ENCODE results near the gene MARS2.

DNA sequence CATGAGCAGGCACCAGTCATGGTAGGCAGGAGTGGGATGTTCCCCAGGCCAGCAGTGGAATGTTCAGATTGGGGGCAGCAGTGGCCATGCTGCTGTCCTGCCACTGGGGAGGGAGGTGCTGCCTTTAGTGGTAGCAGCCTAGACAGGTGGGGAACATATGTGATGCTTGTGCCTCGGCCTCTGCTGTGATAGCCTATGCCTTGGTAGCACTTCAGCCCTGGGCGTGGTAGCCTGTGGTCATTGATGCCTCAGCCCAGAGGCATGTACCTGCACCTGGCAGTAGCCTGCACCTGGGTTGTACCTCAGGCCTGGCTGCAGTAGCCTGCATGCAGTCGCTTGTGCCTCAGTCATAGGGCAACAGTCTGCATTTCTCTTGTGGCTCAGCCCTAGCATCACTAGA lies 36.9 kb upstream of the MARS2 start:
- TF ChIP-seq, protein P1, sequence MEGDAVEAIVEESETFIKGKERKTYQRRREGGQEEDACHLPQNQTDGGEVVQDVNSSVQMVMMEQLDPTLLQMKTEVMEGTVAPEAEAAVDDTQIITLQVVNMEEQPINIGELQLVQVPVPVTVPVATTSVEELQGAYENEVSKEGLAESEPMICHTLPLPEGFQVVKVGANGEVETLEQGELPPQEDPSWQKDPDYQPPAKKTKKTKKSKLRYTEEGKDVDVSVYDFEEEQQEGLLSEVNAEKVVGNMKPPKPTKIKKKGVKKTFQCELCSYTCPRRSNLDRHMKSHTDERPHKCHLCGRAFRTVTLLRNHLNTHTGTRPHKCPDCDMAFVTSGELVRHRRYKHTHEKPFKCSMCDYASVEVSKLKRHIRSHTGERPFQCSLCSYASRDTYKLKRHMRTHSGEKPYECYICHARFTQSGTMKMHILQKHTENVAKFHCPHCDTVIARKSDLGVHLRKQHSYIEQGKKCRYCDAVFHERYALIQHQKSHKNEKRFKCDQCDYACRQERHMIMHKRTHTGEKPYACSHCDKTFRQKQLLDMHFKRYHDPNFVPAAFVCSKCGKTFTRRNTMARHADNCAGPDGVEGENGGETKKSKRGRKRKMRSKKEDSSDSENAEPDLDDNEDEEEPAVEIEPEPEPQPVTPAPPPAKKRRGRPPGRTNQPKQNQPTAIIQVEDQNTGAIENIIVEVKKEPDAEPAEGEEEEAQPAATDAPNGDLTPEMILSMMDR (IDR thresholded peaks at IDR 0.05; ENCODE audit: low read depth, low read length) = no peak
- TF ChIP-seq EZH2phosphoT487 (IDR thresholded peaks at IDR 0.05; ENCODE audit: low read depth) = no peak
